OCI-LY7 (cell line): ENCODE data around the gene GPD2.

Experiments
- CTCF ChIP-seq: fragments of 200-600 bp; sonication (generic); conservative IDR thresholded peaks from 2 replicates; pipeline ENCODE4 v1.5.1; 2014; ENCODE audit warnings: mild to moderate bottlenecking, antibody characterized with exemption, low read length, moderate library complexity, mixed read lengths
- EZH2phosphoT487 ChIP-seq: fragments of 200-600 bp; sonication (generic); IDR thresholded peaks from 2 replicates; pipeline ENCODE4 v1.6.1; 2018; ENCODE audit warnings: low read depth, borderline replicate concordance, mild to moderate bottlenecking, mixed run types, antibody characterized with exemption, low read length, moderate library complexity, mixed read lengths

DNA sequence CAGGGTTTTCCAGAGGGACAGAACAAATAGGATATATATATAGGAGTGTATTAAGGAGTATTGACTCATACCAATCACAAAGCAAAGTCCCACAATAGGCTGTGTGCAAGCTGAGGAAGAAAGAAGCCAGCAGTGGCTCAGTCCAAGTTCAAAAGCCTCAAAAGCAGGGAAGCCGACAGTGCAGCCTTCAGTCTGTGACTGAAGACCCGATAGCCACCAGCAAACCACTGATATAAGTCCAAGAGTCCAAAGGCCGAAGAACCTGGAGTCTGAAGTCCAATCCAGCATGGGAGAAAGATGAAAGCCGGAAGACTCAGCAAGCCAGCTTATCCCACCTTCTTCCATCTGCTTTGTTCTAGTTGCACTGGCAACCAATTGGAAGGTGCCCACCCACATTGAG is 39.0 kb upstream of the GPD2 start:
- TF ChIP-seq CTCF, result no peak
- no peak for TF ChIP-seq EZH2phosphoT487
